Heart left ventricle (tissue), 13 donors: ENCODE data around the gene VPS50.
A peak's percentile ranks its signal among the peaks of the same experiment; 100 is the strongest.

Experiments
- CTCF ChIP-seq, 12 donors: fragments of 200-600 bp; sonication (generic) in 4 of 12; IDR thresholded peaks; one replicate each; pipeline versions ENCODE4 v1.5.0 to v1.8.0; 2018 to 2022; ENCODE audit warnings: antibody characterized with exemption in 12 of 12, mild to moderate bottlenecking in 5 of 12
- POLR2A ChIP-seq, 2 donors: fragments of 450-650 bp; IDR thresholded peaks; one replicate each; pipeline ENCODE4 v1.6.1; 2017; ENCODE audit warnings: antibody characterized with exemption in 2 of 2, mild to moderate bottlenecking in 2 of 2, moderate library complexity in 2 of 2
- donor health status: ischemic (EF 13 %, LVEDD 7.1; RV severe dilation, severe dysfunction).
- donor health status: DM: no; HTN: yes; CAD: no.
- donor health status: DM: no; HTN: no; CAD: no.
- donor health status: ischemic (EF 25% LVEDD 6.9; RV normal size, moderate dysfunction).
- donor health status: ischemic (EF 25% LVEDD 5.7; RV mildly dilated, moderate dysfunction).
- donor health status: ischemic (EF 35%, LVEDD 5.7; RV mildly dilated, moderate dysfunction).
- donor health status: nonischemic (EF 11% LVEDD 7.7; RV severe dilation, severe dysfunction).
- donor health status: DM: yes; HTN: yes; CAD: no.
- donor health status: PGD.
- donor health status: ischemic (EF 29% LVEDD 5.4; RV normal size, mild dysfunction).
- donor health status: nonischemic (EF 23%, LVEDD 6.1; RV moderate dilation, normal function).

GRCh38 chr7:93374345-93374940 lies 142.3 kb downstream of the VPS50 start:
- TF ChIP-seq CTCF (IDR thresholded peaks at IDR 0.05) (peak; percentile 31 to 66 (median 50)), POLR2A (IDR thresholded peaks at IDR 0.05) (no peak)
